Heart left ventricle (tissue), 16 donors: ENCODE measurements around the gene ARHGAP29. TPM values are rescaled to one million over a fixed set of nuclear protein-coding genes. Genes with fewer than 3 reads are reported as not detected.

Source experiments
- ATAC-seq, 4 donors: fragments of 200-7000 bp; cut with Tn5 transposase; one replicate each; pipeline ENCODE4 v1.9.1; 2020 to 2022; ENCODE audit warnings: moderate library complexity in 4 of 4, mild to moderate bottlenecking in 3 of 4, moderate number of reproducible peaks in 1 of 4
- DNase-seq, 5 donors: peaks; one replicate each; pipeline ENCODE4 v3.0.0-alpha.2; 2020
- H3K27ac ChIP-seq, 12 donors: fragments of 200-600 bp; sonication (generic) in 4 of 12; one replicate each; pipeline versions ENCODE4 v1.5.0 to v1.8.0; 2016 to 2022; ENCODE audit warnings: mild to moderate bottlenecking in 2 of 12
- H3K27me3 ChIP-seq, 9 donors: fragments of 200-600 bp; sonication (generic) in 2 of 9; one replicate each; pipeline versions ENCODE4 v1.5.1 to v1.8.0; 2016 to 2022; ENCODE audit warnings: mild to moderate bottlenecking in 3 of 9
- H3K36me3 ChIP-seq, 9 donors: fragments of 200-600 bp; sonication (generic) in 2 of 9; one replicate each; pipeline versions ENCODE4 v1.5.0 to v1.8.0; 2018 to 2022; ENCODE audit warnings: mild to moderate bottlenecking in 2 of 9
- H3K4me1 ChIP-seq, 12 donors: fragments of 200-600 bp; sonication (generic) in 4 of 12; one replicate each; pipeline versions ENCODE4 v1.5.0 to v1.8.0; 2016 to 2022; ENCODE audit warnings: mild to moderate bottlenecking in 3 of 12
- H3K4me3 ChIP-seq, 12 donors: fragments of 200-600 bp; sonication (generic) in 4 of 12; one replicate each; pipeline versions ENCODE4 v1.5.0 to v1.8.0; 2017 to 2022; ENCODE audit warnings: mild to moderate bottlenecking in 9 of 12, moderate library complexity in 4 of 12
- H3K9me3 ChIP-seq, 12 donors: fragments of 200-600 bp; sonication (generic) in 4 of 12; one replicate each; pipeline versions ENCODE4 v1.5.0 to v1.8.0; 2016 to 2022; ENCODE audit warnings: mild to moderate bottlenecking in 1 of 12
- POLR2A ChIP-seq, 2 donors: fragments of 450-650 bp; IDR thresholded peaks; one replicate each; pipeline ENCODE4 v1.6.1; 2017; ENCODE audit warnings: antibody characterized with exemption in 2 of 2, mild to moderate bottlenecking in 2 of 2, moderate library complexity in 2 of 2
- WGBS, 4 donors: extraction: QIAGEN DNeasy Blood & Tissue Kit in 2 of 4; methylation state at CpG; one replicate each; pipeline versions ENCODE4 v1.1.5 to v1.1.7; 2013 to 2018; 5-methylcytosine and 5-hydroxymethylcytosine counted together
- intact Hi-C, 10 donors: fragments of 100-400 bp; cut with DNase I; formaldehyde crosslinking; loops; one replicate each; pipeline versions ENCODE4 v1.11.1 to v1.14.2; 2022
- polyA plus RNA-seq, 2 donors: library from polyadenylated mRNA; stranded (reverse); fragments of 200-250 nt; gene quantifications; one replicate each; pipeline ENCODE4 v1.2.3, GENCODE V29; 2013
- total RNA-seq, 9 donors: library from RNA; depleted of rRNA in 2 of 9; stranded (reverse); fragments of >200 nt in 2 of 9; fragmentation: NEBNext Ultra II Directional in 3 of 9; extraction: Animal tissue kit (Norgen Biotek cat#: 25700) in 3 of 9; gene quantifications; one replicate each; pipeline versions ENCODE4 v1.1.0 to v1.2.4, GENCODE V29; 2016 to 2023
- TF ChIP-seq, protein P1 (sequence below), 12 donors: fragments of 200-600 bp; sonication (generic) in 4 of 12; IDR thresholded peaks; one replicate each; pipeline versions ENCODE4 v1.5.0 to v1.8.0; 2018 to 2022; ENCODE audit warnings: antibody characterized with exemption in 12 of 12, mild to moderate bottlenecking in 5 of 12
- donor health status: ischemic (EF 13 %, LVEDD 7.1; RV severe dilation, severe dysfunction).
- donor health status: healthy with polysubstance abuse.
- donor health status: DM: no; HTN: yes; CAD: no.
- donor health status: DM: no; HTN: no; CAD: no.
- donor health status: ischemic (EF 25% LVEDD 6.9; RV normal size, moderate dysfunction).
- donor health status: ischemic (EF 25% LVEDD 5.7; RV mildly dilated, moderate dysfunction).
- donor health status: healthy.
- donor health status: DM: yes; HTN: yes; CAD: no.
- donor health status: ischemic (EF 35%, LVEDD 5.7; RV mildly dilated, moderate dysfunction).
- donor health status: nonischemic (EF 11% LVEDD 7.7; RV severe dilation, severe dysfunction).
- donor health status: DM: yes; HTN: yes; CAD: no.
- donor health status: PGD.
- donor health status: ischemic (EF 29% LVEDD 5.4; RV normal size, mild dysfunction).
- donor health status: nonischemic (EF 23%, LVEDD 6.1; RV moderate dilation, normal function).

ARHGAP29 gene
- total and polyA plus RNA-seq, 11 donors, result 11.0 to 35.7 (median 26.2) TPM

DNA sequence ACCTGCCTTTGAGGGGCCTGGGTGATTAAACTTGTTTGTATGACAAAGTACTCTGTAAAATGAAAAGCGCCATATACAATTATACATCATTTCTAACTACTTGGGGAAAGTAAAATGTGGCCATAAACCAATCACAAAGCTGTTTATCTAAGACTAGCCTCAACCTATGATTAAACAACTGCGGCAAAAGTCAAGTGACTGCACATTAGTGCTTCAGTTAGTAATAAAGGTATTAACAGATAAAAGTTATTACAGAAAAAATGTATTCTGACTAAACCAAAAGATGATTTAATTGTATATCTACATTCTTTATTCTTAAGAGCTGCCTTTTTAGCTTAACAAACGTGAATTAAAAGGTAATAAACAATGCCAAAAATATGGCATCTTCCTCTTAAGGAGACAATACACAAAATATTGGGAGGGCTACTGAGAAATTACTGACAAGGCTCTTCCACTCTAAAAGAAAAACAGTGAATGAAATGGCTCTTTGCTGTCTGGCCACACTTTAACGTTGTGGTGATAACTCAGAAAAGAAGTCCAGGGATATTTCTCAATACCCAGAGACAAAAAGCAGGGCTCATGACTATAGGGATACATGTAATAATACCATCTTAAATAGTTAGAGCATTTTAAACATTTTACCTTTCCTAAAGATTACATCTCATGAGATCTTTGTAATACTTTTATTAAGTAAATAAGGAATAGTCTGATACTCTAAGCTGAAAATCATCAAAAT lies 8.6 kb downstream of the ARHGAP29 start:
- Histone ChIP-seq H3K36me3 (no peaks in the 10 kb centered on the region), H3K9me3 (no peaks in the 10 kb centered on the region), H3K4me1 (peaks cover 0 to 96% (median 67%) of the 10 kb centered on the region in 12 donors), H3K27me3 (no peaks in the 10 kb centered on the region), H3K4me3 (no peak overlapping the region), H3K27ac (peak overlapping the region in 5 of 12 donors; percentile 10 to 48 (median 21))
- no peak for TF ChIP-seq POLR2A (IDR thresholded peaks at IDR 0.05)
- DNase-seq (no peak), ATAC-seq (peak in 3 of 4 donors; percentile 32 to 67 (median 44))
- intact Hi-C loops, result loop anchor here in 1 of 10 donors (5.0 kb wide), 1 partner anchor 37 kb away; no protein-coding TSS in a partner anchor
- 50 to 63% (median 52%) methylated on average over 4 of the region's 4 CpGs for WGBS, 4 donors

DNA sequence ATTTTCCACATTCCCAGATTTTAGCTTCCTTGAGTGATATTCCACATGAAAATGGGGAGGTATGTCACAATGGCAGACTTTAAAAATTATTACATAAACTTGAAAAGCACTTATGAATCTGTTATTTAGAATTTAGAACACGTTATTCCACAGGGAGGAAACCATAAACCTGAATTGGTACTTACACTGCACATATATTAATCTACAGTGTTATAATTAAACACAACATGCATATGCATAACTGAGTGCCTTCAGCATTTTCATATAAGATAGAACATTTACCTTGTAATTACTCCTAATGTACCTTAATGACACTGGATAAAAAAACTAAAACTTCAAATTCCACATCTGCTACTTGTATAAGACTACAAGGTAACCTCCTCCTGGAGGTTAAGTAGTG lies 9.8 kb downstream of the ARHGAP29 start:
- Histone ChIP-seq H3K4me3 (no peak overlapping the region), H3K27me3 (no peaks in the 10 kb centered on the region), H3K27ac (peak overlapping the region in 2 of 12 donors; percentile 21 to 48), H3K4me1 (peaks cover 2 to 85% (median 64%) of the 10 kb centered on the region in 12 donors), H3K36me3 (peaks cover 0 to 3% (median 0%) of the 10 kb centered on the region in 9 donors), H3K9me3 (no peaks in the 10 kb centered on the region)
- DNase-seq, result no peak
- no peak for ATAC-seq
- 54 to 63% (median 58%) methylated on average over 1 of the region's 1 CpG for WGBS, 4 donors
- intact Hi-C loops, result loop anchor here in 1 of 10 donors (5.0 kb wide), 1 partner anchor 35 kb away; no protein-coding TSS in a partner anchor
- TF ChIP-seq, protein P1, sequence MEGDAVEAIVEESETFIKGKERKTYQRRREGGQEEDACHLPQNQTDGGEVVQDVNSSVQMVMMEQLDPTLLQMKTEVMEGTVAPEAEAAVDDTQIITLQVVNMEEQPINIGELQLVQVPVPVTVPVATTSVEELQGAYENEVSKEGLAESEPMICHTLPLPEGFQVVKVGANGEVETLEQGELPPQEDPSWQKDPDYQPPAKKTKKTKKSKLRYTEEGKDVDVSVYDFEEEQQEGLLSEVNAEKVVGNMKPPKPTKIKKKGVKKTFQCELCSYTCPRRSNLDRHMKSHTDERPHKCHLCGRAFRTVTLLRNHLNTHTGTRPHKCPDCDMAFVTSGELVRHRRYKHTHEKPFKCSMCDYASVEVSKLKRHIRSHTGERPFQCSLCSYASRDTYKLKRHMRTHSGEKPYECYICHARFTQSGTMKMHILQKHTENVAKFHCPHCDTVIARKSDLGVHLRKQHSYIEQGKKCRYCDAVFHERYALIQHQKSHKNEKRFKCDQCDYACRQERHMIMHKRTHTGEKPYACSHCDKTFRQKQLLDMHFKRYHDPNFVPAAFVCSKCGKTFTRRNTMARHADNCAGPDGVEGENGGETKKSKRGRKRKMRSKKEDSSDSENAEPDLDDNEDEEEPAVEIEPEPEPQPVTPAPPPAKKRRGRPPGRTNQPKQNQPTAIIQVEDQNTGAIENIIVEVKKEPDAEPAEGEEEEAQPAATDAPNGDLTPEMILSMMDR (IDR thresholded peaks at IDR 0.05), result no peak
- no peak for TF ChIP-seq POLR2A (IDR thresholded peaks at IDR 0.05)

DNA sequence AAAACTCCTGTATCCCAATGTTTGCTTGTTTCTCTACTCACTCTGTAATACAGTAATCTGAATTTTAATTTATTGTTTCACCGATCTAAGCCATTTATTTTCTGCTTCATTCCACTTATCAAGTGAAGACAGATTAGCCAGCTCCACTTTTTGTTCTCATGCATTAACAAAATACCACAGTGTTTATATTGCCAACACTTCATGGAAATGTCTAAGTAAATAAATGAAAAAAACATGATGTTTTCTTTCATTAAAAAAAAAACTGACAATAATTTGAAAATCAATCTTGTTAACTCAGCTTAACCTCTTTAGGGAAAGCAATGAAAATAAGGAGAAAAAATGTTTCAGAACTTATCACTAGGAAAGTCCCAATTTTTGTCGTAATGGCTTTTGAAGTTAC lies 11.5 kb downstream of the ARHGAP29 start:
- intact Hi-C loops, result loop anchor here in 1 of 10 donors (5.0 kb wide), 1 partner anchor 34 kb away; no protein-coding TSS in a partner anchor
- H3K9me3 ChIP-seq, result no peaks in the 10 kb centered on the region
- H3K36me3 ChIP-seq, result peaks cover 0 to 4% (median 0%) of the 10 kb centered on the region in 9 donors
- no peak overlapping the region for H3K4me3 ChIP-seq
- ATAC-seq (no peak), DNase-seq (no peak)
- peaks cover 3 to 85% (median 57%) of the 10 kb centered on the region in 12 donors for H3K4me1 ChIP-seq
- no peaks in the 10 kb centered on the region for H3K27me3 ChIP-seq
- WGBS, 4 donors, result 57 to 68% (median 59%) methylated on average over 2 of the region's 2 CpGs
- TF ChIP-seq POLR2A (IDR thresholded peaks at IDR 0.05), result no peak
- TF ChIP-seq, protein P1 (IDR thresholded peaks at IDR 0.05), result no peak
- H3K27ac ChIP-seq, result no peak overlapping the region

DNA sequence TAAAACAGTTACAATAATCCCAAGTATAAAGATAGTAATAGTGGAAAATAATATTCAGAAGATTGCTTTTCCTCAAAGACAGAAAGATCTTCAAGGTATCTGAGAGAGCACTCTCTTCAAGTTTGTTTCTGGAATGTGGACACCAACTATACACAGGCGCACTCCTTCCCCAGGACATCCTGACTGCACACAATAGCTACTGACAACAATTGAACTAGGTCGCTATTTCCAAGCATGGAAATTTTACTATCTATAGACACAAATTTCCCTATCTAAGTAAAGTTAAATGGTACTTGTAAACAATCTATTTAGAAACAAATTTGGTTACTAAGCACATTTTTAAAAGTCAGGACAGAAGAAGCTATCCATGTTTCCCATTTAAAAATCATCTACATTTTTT lies 19.1 kb downstream of the ARHGAP29 start:
- DNase-seq, result no peak
- H3K36me3 ChIP-seq, result peaks cover 0 to 56% (median 0%) of the 10 kb centered on the region in 9 donors
- WGBS, 4 donors, result 44 to 60% (median 51%) methylated on average over 2 of the region's 2 CpGs

GRCh38 chr1:94215955-94216354 lies 21.4 kb downstream of the ARHGAP29 start:
- Histone ChIP-seq H3K36me3 (peaks cover 0 to 57% (median 0%) of the 10 kb centered on the region in 9 donors), H3K27me3 (no peaks in the 10 kb centered on the region), H3K4me3 (no peak overlapping the region), H3K9me3 (no peaks in the 10 kb centered on the region), H3K27ac (peak overlapping the region in 2 of 12 donors; percentile 53 to 71), H3K4me1 (peaks cover 0 to 67% (median 41%) of the 10 kb centered on the region in 12 donors)
- no peak for ATAC-seq
- DNase-seq, result no peak
- intact Hi-C loops, result no loop called here
- TF ChIP-seq, protein P1 (IDR thresholded peaks at IDR 0.05), result no peak
- TF ChIP-seq POLR2A (IDR thresholded peaks at IDR 0.05), result no peak

More for the DNA sequence above, 19.1 kb downstream of the ARHGAP29 start:
- intact Hi-C loops, result no loop called here
- no peaks in the 10 kb centered on the region for H3K9me3 ChIP-seq
- peak overlapping the region in 11 of 12 donors; percentile 12 to 71 (median 52) for H3K27ac ChIP-seq
- peak in 3 of 4 donors; percentile 66 to 81 (median 67) for ATAC-seq
- H3K27me3 ChIP-seq, result no peaks in the 10 kb centered on the region
- no peak overlapping the region for H3K4me3 ChIP-seq
- TF ChIP-seq POLR2A (IDR thresholded peaks at IDR 0.05), result no peak
- peaks cover 0 to 82% (median 44%) of the 10 kb centered on the region in 12 donors for H3K4me1 ChIP-seq
